ENCODE data around the gene TRIM33. TPM values are rescaled to one million over a fixed set of nuclear protein-coding genes. Genes with fewer than 3 reads are reported as not detected.

The TRIM33 gene
- total and polyA plus RNA-seq, 10 of the 15 experiments (the other 5 are each of a cell fraction or from before 2014, with no cell fraction given): 9.0 to 40.3 (median 22.0) TPM

- POLR2A ChIA-PET: no interaction called here
- no peaks in the 10 kb centered on the region for H4K20me1 ChIP-seq (ENCODE audit: control insufficient read depth, insufficient read depth)
- intact Hi-C loops (cut with micrococcal nuclease; ENCODE audit: unreplicated experiment): no loop called here
- CTCF ChIA-PET: interaction anchor here (0.5 to 1.6 kb wide), 3 partner anchors 8 to 67 kb away, joined by 3 to 6 read pairs (median 3); no protein-coding TSS in a partner anchor
- no peaks in the 10 kb centered on the region for H3K27me3 ChIP-seq (replicated peaks in 1 of 2; ENCODE audit: control insufficient read depth in 2 of 2, insufficient read depth in 2 of 2, low read length in 1 of 2)
- H3K27ac ChIP-seq (ENCODE audit: control insufficient read depth, insufficient read depth): no peak overlapping the region
- H3K36me3 ChIP-seq (ENCODE audit: control insufficient read depth in 2 of 2, insufficient read depth in 2 of 2, low read length in 1 of 2): no peaks in the 10 kb centered on the region; a peak in 1 of 4 replicates
- no peak overlapping the region for H3K9ac ChIP-seq (ENCODE audit: control insufficient read depth, insufficient read depth, low read length)
- no peak for ATAC-seq
- no peaks in the 10 kb centered on the region for H3K9me3 ChIP-seq (replicated peaks; ENCODE audit: control insufficient read depth, insufficient read depth, low read length)
- RAD21 ChIA-PET (ENCODE audit: unreplicated experiment): no interaction called here
- no peak overlapping the region for H2AFZ ChIP-seq (ENCODE audit: control insufficient read depth, low read depth, low read length)
- 97% methylated on average over 4 of the region's 4 CpGs for WGBS (ENCODE audit: insufficient coverage, insufficient replicate concordance, low lambda C conversion rate, missing lambda C conversion rate)
- SMC1A ChIA-PET (ENCODE audit: uncharacterized antibody, unreplicated experiment): no interaction called here
- no peak for DNase-seq (ENCODE audit: low read depth, low spot score)
- no peak overlapping the region for H3K4me3 ChIP-seq
- in situ Hi-C loops (cut with MboI): no loop called here
- FAIRE-seq: no peak
- H3K79me2 ChIP-seq (ENCODE audit: control insufficient read depth, insufficient read depth, low read length): no peaks in the 10 kb centered on the region; the same call in 1 of the 2 replicates
- H3K4me2 ChIP-seq (ENCODE audit: control insufficient read depth, insufficient read depth): no peak overlapping the region
- TF ChIP-seq MAX (IDR thresholded peaks at IDR 0.05; ENCODE audit: low read depth, low read length) (no peak), YBX1 (IDR thresholded peaks at IDR 0.05) (no peak), BRCA1 (IDR thresholded peaks at IDR 0.05; ENCODE audit: low read depth, low read length) (no peak), ZNF384 (IDR thresholded peaks at IDR 0.05; ENCODE audit: borderline replicate concordance, low read depth, low read length) (no peak), ZBED1 (IDR thresholded peaks at IDR 0.05; ENCODE audit: borderline replicate concordance) (no peak), MEF2B (IDR thresholded peaks at IDR 0.05; ENCODE audit: partially characterized antibody, poor library complexity, severe bottlenecking) (no peak), ZNF24 (IDR thresholded peaks at IDR 0.05) (no peak), RAD21 (IDR thresholded peaks at IDR 0.05; ENCODE audit: insufficient read depth, low read depth, low read length) (no peak), ZSCAN29 (IDR thresholded peaks at IDR 0.05) (no peak), MXI1 (IDR thresholded peaks at IDR 0.05; ENCODE audit: low read depth, low read length) (no peak), NFYB (IDR thresholded peaks at IDR 0.05; ENCODE audit: insufficient read depth, low read depth, low read length) (no peak), BMI1 (IDR thresholded peaks at IDR 0.05; ENCODE audit: borderline replicate concordance) (no peak), KLF5 (IDR thresholded peaks at IDR 0.05; ENCODE audit: partially characterized antibody) (no peak), BCL11A (IDR thresholded peaks at IDR 0.05; ENCODE audit: low read depth, low read length) (no peak), SRF (IDR thresholded peaks at IDR 0.05; ENCODE audit: low read depth in 2 of 2, low read length in 2 of 2) (no peak)
- BruUV-seq (replicated peaks): no TSS peak
- H3K4me1 ChIP-seq (ENCODE audit: control insufficient read depth, insufficient read depth, low read length): no peaks in the 10 kb centered on the region
These were observed 71.6 kb downstream of the TRIM33 start for GRCh38 chr1:114439369-114439768.
